HepG2 (cell line): ENCODE data around the gene RAB15. TPM values are rescaled to one million over a fixed set of nuclear protein-coding genes. Genes with fewer than 3 reads are reported as not detected.
A peak's percentile ranks its signal among the peaks of the same experiment; 100 is the strongest.

ENCODE experiments used
- ATRX ChIP-seq: sonication (generic); formaldehyde crosslinking; IDR thresholded peaks from 2 replicates; pipeline ENCODE4 v1.4.0; 2020; ENCODE audit warnings: missing genetic modification reagents, borderline replicate concordance
- KLF6 ChIP-seq: IDR thresholded peaks from 2 replicates; pipeline ENCODE4 v1.8.0; 2016; ENCODE audit warnings: missing biosample characterization, missing genetic modification reagents
- NR2F1 ChIP-seq, 2 experiments: fragments of 450-650 bp in 1 of 2; formaldehyde crosslinking in 1 of 2; IDR thresholded peaks; 2 replicates each; pipeline versions ENCODE4 v1.5.0 to v1.6.1; 2016 to 2020; ENCODE audit warnings: mild to moderate bottlenecking in 1 of 2, missing compliant biosample characterization in 1 of 2, missing genetic modification reagents in 1 of 2, moderate library complexity in 1 of 2
- PRPF4 ChIP-seq: fragments of 200-400 bp; formaldehyde crosslinking; IDR thresholded peaks from 2 replicates; pipeline ENCODE4 v1.6.1; 2016; ENCODE audit warnings: low read length, low read depth; ENCODE audit not compliant: poor library complexity, severe bottlenecking
- REXO4 ChIP-seq: sonication (generic); formaldehyde crosslinking; IDR thresholded peaks from 2 replicates; pipeline ENCODE4 v1.8.0; 2022; ENCODE audit warnings: missing genetic modification reagents, mild to moderate bottlenecking, borderline replicate concordance
- SIX4 ChIP-seq: sonication (generic); formaldehyde crosslinking; IDR thresholded peaks from 2 replicates; pipeline ENCODE4 v1.4.0; 2020; ENCODE audit warnings: missing genetic modification reagents
- SPEN ChIP-seq: sonication (generic); formaldehyde crosslinking; IDR thresholded peaks from 2 replicates; pipeline ENCODE4 v1.5.1; 2020; ENCODE audit warnings: low read depth, mild to moderate bottlenecking, missing genetic modification reagents
- TARDBP ChIP-seq: sonication (generic); formaldehyde crosslinking; IDR thresholded peaks from 2 replicates; pipeline ENCODE4 v1.8.0; 2022; ENCODE audit warnings: mild to moderate bottlenecking, missing genetic modification reagents
- TGIF2 ChIP-seq: IDR thresholded peaks from 2 replicates; pipeline ENCODE4 v1.6.1; 2016; ENCODE audit warnings: control low read depth, missing compliant biosample characterization
- TOE1 ChIP-seq: sonication (generic); formaldehyde crosslinking; IDR thresholded peaks from 2 replicates; pipeline ENCODE4 v1.4.0; 2020; ENCODE audit warnings: mild to moderate bottlenecking, missing genetic modification reagents
- ZFP37 ChIP-seq: sonication (generic); formaldehyde crosslinking; IDR thresholded peaks from 2 replicates; pipeline ENCODE4 v1.4.0; 2020; ENCODE audit warnings: missing genetic modification reagents, borderline replicate concordance
- ZKSCAN8 ChIP-seq: IDR thresholded peaks from 2 replicates; pipeline ENCODE4 v1.6.1; 2016; ENCODE audit warnings: borderline replicate concordance, missing genetic modification reagents, missing compliant biosample characterization
- ZMYM2 ChIP-seq: sonication (generic); formaldehyde crosslinking; IDR thresholded peaks from 2 replicates; pipeline ENCODE4 v1.8.0; 2022; ENCODE audit warnings: mild to moderate bottlenecking, missing genetic modification reagents
- ZNF12 ChIP-seq: sonication (generic); formaldehyde crosslinking; IDR thresholded peaks from 2 replicates; pipeline ENCODE4 v1.5.0; 2020; ENCODE audit warnings: missing genetic modification reagents
- ZNF251 ChIP-seq: sonication (generic); formaldehyde crosslinking; IDR thresholded peaks from 2 replicates; pipeline ENCODE4 v1.9.0; 2021; ENCODE audit warnings: mild to moderate bottlenecking, missing genetic modification reagents
- ZNF530 ChIP-seq: sonication (generic); formaldehyde crosslinking; IDR thresholded peaks from 2 replicates; pipeline ENCODE4 v1.5.0; 2020; ENCODE audit warnings: low read depth, mild to moderate bottlenecking, missing genetic modification reagents
- ZNF781 ChIP-seq: sonication (generic); formaldehyde crosslinking; IDR thresholded peaks from 2 replicates; pipeline ENCODE4 v1.5.1; 2020; ENCODE audit warnings: borderline replicate concordance, mild to moderate bottlenecking, missing genetic modification reagents; ENCODE audit errors: not compliant biosample characterization
- ZNF878 ChIP-seq: sonication (generic); formaldehyde crosslinking; IDR thresholded peaks from 2 replicates; pipeline ENCODE4 v1.8.1; 2023; ENCODE audit warnings: mild to moderate bottlenecking, missing genetic modification reagents, moderate library complexity
- polyA plus RNA-seq, 8 experiments: library from polyadenylated mRNA; depleted of rRNA in 3 of 8; stranded (reverse) in 7 of 8; unstranded in 1 of 8; fragments of >200 nt; fragmentation: Illumina TruSeq in 4 of 8; extraction: Trizol in 4 of 8; gene quantifications; 2 replicates each; pipeline versions ENCODE4 v1.2.1 to v1.2.3, GENCODE V29; 2011 to 2016; ENCODE audit warnings: low read depth in 4 of 8, missing spikeins in 1 of 8, mixed read lengths in 1 of 8; ENCODE audit not compliant: insufficient read depth in 1 of 8
- total RNA-seq, 5 experiments: library from RNA; depleted of rRNA; stranded (reverse); fragments of >200 nt; fragmentation: Illumina TruSeq; extraction: Trizol; gene quantifications; 2 replicates each; pipeline ENCODE4 v1.2.3, GENCODE V29; 2016; ENCODE audit warnings: low read depth in 1 of 5
- TF ChIP-seq, protein P1 (sequence below), 2 experiments: sonication (generic) in 1 of 2; formaldehyde crosslinking in 1 of 2; IDR thresholded peaks; 2 replicates each; pipeline versions ENCODE4 v1.4.0 to v1.6.1; 2016 to 2020; ENCODE audit warnings: borderline replicate concordance in 1 of 2, low read depth in 1 of 2, mild to moderate bottlenecking in 1 of 2, missing genetic modification reagents in 1 of 2
- TF ChIP-seq, protein P2 (sequence below): sonication (generic); formaldehyde crosslinking; IDR thresholded peaks from 2 replicates; pipeline ENCODE4 v1.4.0; 2020; ENCODE audit warnings: missing genetic modification reagents
- TF ChIP-seq, protein P3 (sequence below): sonication (generic); formaldehyde crosslinking; IDR thresholded peaks from 2 replicates; pipeline ENCODE4 v1.4.0; 2020; ENCODE audit warnings: low read depth, missing genetic modification reagents

RAB15 gene
- total and polyA plus RNA-seq, 2 of the 13 experiments (the other 11 are each of a cell fraction or from before 2014, with no cell fraction given) = 7.4 to 18.5 TPM

DNA sequence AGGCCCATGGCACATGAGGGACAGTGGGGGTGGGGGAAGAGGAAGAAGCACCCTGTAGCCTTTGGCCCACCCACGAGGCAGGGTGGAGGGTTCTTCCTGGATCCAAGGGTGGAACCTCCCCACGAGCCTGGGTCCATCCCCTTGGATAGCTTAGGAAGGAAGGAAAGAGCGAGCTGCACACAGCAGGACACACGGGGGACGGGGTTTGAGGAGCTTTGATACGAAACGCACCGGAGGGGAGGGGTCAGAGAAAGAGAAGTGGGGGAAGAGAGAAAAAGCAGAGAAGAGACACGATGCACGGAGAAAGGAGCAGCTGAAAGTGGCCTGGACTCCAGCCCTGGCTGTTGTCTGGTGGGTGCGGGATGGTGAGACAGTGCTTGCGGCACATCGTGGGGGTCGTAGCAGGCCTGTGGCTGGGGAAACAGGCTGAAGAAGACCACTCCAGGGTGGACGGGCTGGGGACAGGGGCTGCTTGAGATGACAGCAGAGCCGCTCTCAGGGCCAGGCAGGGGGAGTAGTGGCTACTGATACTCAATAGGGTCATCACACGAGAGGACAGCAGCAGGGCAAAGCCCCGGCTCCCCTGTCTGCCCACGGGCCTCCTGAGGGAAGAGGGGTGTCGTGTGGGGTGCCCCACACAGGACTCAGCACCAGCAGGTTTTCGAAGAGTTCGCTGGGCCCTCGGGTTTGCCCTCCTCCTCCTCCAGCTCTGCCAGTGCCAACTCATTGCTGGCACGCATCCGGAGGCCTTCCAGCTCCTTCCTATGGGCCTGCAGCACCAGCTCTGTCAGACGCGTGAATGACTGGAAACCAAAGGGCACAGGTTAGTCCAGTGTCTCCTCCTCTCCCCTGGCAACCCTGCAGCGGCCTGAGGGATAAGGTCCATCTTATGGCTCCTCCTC is 24.2 kb downstream of the RAB15 start (continued):
- TF ChIP-seq PRPF4 (no peak), ZNF530 (CRISPR knock-in tag) (no peak), ZNF781 (CRISPR knock-in tag) (no peak), ZNF878 (CRISPR knock-in tag) (no peak), ZMYM2 (no peak), ZNF12 (no peak), ZKSCAN8 (CRISPR knock-in tag) (no peak), TOE1 (CRISPR knock-in tag) (no peak), ATRX (CRISPR knock-in tag) (no peak), TARDBP (CRISPR knock-in tag) (no peak), TGIF2 (CRISPR knock-in tag) (no peak), ZNF251 (CRISPR knock-in tag) (no peak), SIX4 (CRISPR knock-in tag) (0 out of 2 replicates have a peak, but pooled peaks have one; percentile 34), KLF6 (no peak), ZFP37 (CRISPR knock-in tag) (no peak), NR2F1 (CRISPR knock-in tag; IDR thresholded peaks at IDR 0.05) (peak; percentile 25 to 49; a peak in 2 of 4 replicates), SPEN (no peak), REXO4 (CRISPR knock-in tag) (no peak)
- TF ChIP-seq, protein P1, sequence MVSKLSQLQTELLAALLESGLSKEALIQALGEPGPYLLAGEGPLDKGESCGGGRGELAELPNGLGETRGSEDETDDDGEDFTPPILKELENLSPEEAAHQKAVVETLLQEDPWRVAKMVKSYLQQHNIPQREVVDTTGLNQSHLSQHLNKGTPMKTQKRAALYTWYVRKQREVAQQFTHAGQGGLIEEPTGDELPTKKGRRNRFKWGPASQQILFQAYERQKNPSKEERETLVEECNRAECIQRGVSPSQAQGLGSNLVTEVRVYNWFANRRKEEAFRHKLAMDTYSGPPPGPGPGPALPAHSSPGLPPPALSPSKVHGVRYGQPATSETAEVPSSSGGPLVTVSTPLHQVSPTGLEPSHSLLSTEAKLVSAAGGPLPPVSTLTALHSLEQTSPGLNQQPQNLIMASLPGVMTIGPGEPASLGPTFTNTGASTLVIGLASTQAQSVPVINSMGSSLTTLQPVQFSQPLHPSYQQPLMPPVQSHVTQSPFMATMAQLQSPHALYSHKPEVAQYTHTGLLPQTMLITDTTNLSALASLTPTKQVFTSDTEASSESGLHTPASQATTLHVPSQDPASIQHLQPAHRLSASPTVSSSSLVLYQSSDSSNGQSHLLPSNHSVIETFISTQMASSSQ (IDR thresholded peaks at IDR 0.05; ENCODE audit: low read depth) = no peak; the same call in 1 of the 2 replicates
- TF ChIP-seq, protein P1 (CRISPR knock-in tag; IDR thresholded peaks at IDR 0.05; ENCODE audit: borderline replicate concordance) = 0 out of 2 replicates have a peak, but pooled peaks have one; percentile 3
- TF ChIP-seq, protein P2, sequence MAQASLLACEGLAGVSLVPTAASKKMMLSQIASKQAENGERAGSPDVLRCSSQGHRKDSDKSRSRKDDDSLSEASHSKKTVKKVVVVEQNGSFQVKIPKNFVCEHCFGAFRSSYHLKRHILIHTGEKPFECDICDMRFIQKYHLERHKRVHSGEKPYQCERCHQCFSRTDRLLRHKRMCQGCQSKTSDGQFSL (CRISPR knock-in tag) = no peak
- TF ChIP-seq, protein P3, sequence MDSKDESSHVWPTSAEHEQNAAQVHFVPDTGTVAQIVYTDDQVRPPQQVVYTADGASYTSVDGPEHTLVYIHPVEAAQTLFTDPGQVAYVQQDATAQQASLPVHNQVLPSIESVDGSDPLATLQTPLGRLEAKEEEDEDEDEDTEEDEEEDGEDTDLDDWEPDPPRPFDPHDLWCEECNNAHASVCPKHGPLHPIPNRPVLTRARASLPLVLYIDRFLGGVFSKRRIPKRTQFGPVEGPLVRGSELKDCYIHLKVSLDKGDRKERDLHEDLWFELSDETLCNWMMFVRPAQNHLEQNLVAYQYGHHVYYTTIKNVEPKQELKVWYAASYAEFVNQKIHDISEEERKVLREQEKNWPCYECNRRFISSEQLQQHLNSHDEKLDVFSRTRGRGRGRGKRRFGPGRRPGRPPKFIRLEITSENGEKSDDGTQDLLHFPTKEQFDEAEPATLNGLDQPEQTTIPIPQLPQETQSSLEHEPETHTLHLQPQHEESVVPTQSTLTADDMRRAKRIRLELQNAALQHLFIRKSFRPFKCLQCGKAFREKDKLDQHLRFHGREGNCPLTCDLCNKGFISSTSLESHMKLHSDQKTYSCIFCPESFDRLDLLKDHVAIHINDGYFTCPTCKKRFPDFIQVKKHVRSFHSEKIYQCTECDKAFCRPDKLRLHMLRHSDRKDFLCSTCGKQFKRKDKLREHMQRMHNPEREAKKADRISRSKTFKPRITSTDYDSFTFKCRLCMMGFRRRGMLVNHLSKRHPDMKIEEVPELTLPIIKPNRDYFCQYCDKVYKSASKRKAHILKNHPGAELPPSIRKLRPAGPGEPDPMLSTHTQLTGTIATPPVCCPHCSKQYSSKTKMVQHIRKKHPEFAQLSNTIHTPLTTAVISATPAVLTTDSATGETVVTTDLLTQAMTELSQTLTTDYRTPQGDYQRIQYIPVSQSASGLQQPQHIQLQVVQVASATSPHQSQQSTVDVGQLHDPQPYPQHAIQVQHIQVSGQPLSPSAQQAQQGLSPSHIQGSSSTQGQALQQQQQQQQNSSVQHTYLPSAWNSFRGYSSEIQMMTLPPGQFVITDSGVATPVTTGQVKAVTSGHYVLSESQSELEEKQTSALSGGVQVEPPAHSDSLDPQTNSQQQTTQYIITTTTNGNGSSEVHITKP (CRISPR knock-in tag) = 0 out of 2 replicates have a peak, but pooled peaks have one; percentile 31
